Activated T-cell treated with anti-CD3 and anti-CD28 coated beads for 24 hours (primary cell): ENCODE measurements around the gene KIF26B.

ENCODE experiments used
- DNase-seq: peaks from one replicate; pipeline ENCODE4 v3.0.0-alpha.2; 2020; ENCODE audit warnings: low read depth

KIF26B gene

GRCh38 chr1:245512980-245513578, 358.3 kb downstream of the KIF26B start:
- DNase-seq, result no peak

GRCh38 chr1:245516284-245516759, 361.5 kb downstream of the KIF26B start:
- no peak for DNase-seq

- DNase-seq, result no peak
These were observed 365.8 kb downstream of the KIF26B start for GRCh38 chr1:245520611-245521010.

GRCh38 chr1:245526141-245526540, 371.4 kb downstream of the KIF26B start:
- DNase-seq, result no peak

- DNase-seq, result no peak
These were observed 373.5 kb downstream of the KIF26B start for GRCh38 chr1:245528258-245528635.

GRCh38 chr1:245530937-245531336, 376.2 kb downstream of the KIF26B start:
- no peak for DNase-seq

- DNase-seq, result no peak
These were observed 383.2 kb downstream of the KIF26B start for GRCh38 chr1:245537992-245538391.

- DNase-seq, result no peak
These were observed 383.9 kb downstream of the KIF26B start for GRCh38 chr1:245538671-245539070.

GRCh38 chr1:245541369-245541768, 386.6 kb downstream of the KIF26B start:
- no peak for DNase-seq

- no peak for DNase-seq
These were observed 387.6 kb downstream of the KIF26B start for GRCh38 chr1:245542365-245542764.

GRCh38 chr1:245544236-245544635, 389.5 kb downstream of the KIF26B start:
- no peak for DNase-seq

- no peak for DNase-seq
These were observed 392.1 kb downstream of the KIF26B start for GRCh38 chr1:245546875-245547274.

- no peak for DNase-seq
These were observed 395.4 kb downstream of the KIF26B start for GRCh38 chr1:245549996-245550719.

GRCh38 chr1:245550720-245551043, 395.9 kb downstream of the KIF26B start:
- no peak for DNase-seq

- no peak for DNase-seq
These were observed 396.8 kb downstream of the KIF26B start for GRCh38 chr1:245551536-245551935.

- DNase-seq, result no peak
These were observed 397.5 kb downstream of the KIF26B start for GRCh38 chr1:245552331-245552730.

- no peak for DNase-seq
These were observed 401.3 kb downstream of the KIF26B start for GRCh38 chr1:245556057-245556456.

GRCh38 chr1:245558069-245558468, 403.3 kb downstream of the KIF26B start:
- DNase-seq, result no peak

GRCh38 chr1:245560316-245560859, 405.6 kb downstream of the KIF26B start:
- no peak for DNase-seq

- DNase-seq, result no peak
These were observed 407.0 kb downstream of the KIF26B start for GRCh38 chr1:245561665-245562234.

- no peak for DNase-seq
These were observed 411.3 kb downstream of the KIF26B start for GRCh38 chr1:245566134-245566533.

GRCh38 chr1:245566952-245567351, 412.2 kb downstream of the KIF26B start:
- DNase-seq, result no peak

GRCh38 chr1:245571815-245572294, 417.1 kb downstream of the KIF26B start:
- DNase-seq, result no peak
